Dedifferentiated amniotic fluid mesenchymal stem cell (primary cell): ENCODE measurements around the gene SEC31A.
A peak's percentile ranks its signal among the peaks of the same experiment; 100 is the strongest.
"Not testable (repeated sequence)": the region's sequence is repeated elsewhere in the genome, so short reads cannot be mapped to it uniquely, and the experiment has no call there.

Experiments used
- DNase-seq: peaks from one replicate; pipeline ENCODE4 v3.0.0-alpha.2; 2016; ENCODE audit errors: extremely low spot score

The SEC31A gene

GRCh38 chr4:82898322-82899243 lies 7.6 kb upstream of the SEC31A start:
- peak; percentile 77 for DNase-seq

- no peak for DNase-seq
Observed at GRCh38 chr4:82896755-82897154, 5.8 kb upstream of the SEC31A start.

GRCh38 chr4:82893942-82894341 lies 3.0 kb upstream of the SEC31A start:
- no peak for DNase-seq

- no peak for DNase-seq
Observed at GRCh38 chr4:82892467-82892802, 1.5 kb upstream of the SEC31A start.

GRCh38 chr4:82891707-82892466 lies 934 bp upstream of the SEC31A start:
- DNase-seq = no peak

- DNase-seq = no peak
Observed at GRCh38 chr4:82890528-82890900, 439 bp downstream of the SEC31A start.

- no peak for DNase-seq
Observed at GRCh38 chr4:82889287-82889686, 1.7 kb downstream of the SEC31A start.

- no peak for DNase-seq
Observed at GRCh38 chr4:82886147-82886942, 4.6 kb downstream of the SEC31A start.

GRCh38 chr4:82885410-82885809 lies 5.5 kb downstream of the SEC31A start:
- no peak for DNase-seq

GRCh38 chr4:82868572-82868971 lies 22.4 kb downstream of the SEC31A start:
- no peak for DNase-seq

- DNase-seq = no peak
Observed at GRCh38 chr4:82866706-82867385, 24.1 kb downstream of the SEC31A start.

- DNase-seq = not testable (repeated sequence)
Observed at GRCh38 chr4:82866033-82866432, 24.9 kb downstream of the SEC31A start.

- DNase-seq = peak; percentile 88
Observed at GRCh38 chr4:82865592-82865991, 25.4 kb downstream of the SEC31A start.

- DNase-seq = no peak
Observed at GRCh38 chr4:82864336-82864979, 26.5 kb downstream of the SEC31A start.

GRCh38 chr4:82861529-82861928 lies 29.4 kb downstream of the SEC31A start:
- DNase-seq = no peak

- not testable (repeated sequence) for DNase-seq
Observed at GRCh38 chr4:82860487-82860886, 30.5 kb downstream of the SEC31A start.

GRCh38 chr4:82852751-82853285 lies 38.1 kb downstream of the SEC31A start:
- DNase-seq = no peak

- DNase-seq = no peak
Observed at GRCh38 chr4:82851885-82852750, 38.8 kb downstream of the SEC31A start.

GRCh38 chr4:82851318-82851717 lies 39.6 kb downstream of the SEC31A start:
- DNase-seq = no peak

GRCh38 chr4:82850684-82851083 lies 40.3 kb downstream of the SEC31A start:
- no peak for DNase-seq
